ENCODE measurements around the gene KHDRBS2. TPM values are rescaled to one million over a fixed set of nuclear protein-coding genes. Genes with fewer than 3 reads are reported as not detected.

The KHDRBS2 gene
- total and polyA plus RNA-seq, 2 of the 4 experiments (the other 2 are of a cell fraction), result not detected

GRCh38 chr6:61745994-61746393 is 540.0 kb downstream of the KHDRBS2 start:
- BruUV-seq (replicated peaks), result no TSS peak
- no peaks in the 10 kb centered on the region for H3K27me3 ChIP-seq (ENCODE audit: control insufficient read depth, insufficient read depth, low read length)
- H2AFZ ChIP-seq (replicated peaks; ENCODE audit: low read length, poor library complexity), result no peak overlapping the region
- in situ Hi-C loops (cut with MboI; ENCODE audit: low sequenced_read_pairs), result no loop called here
- DNase-seq (no peak), ATAC-seq (ENCODE audit: low read depth) (no peak)
- WGBS, 2 experiments (ENCODE audit: extremely low coverage in 2 of 2, insufficient read length in 1 of 2), result no CpG with 5 or more reads among the region's 5 CpGs
- H3K9me3 ChIP-seq (ENCODE audit: control insufficient read depth, insufficient read depth, low read length), result no peaks in the 10 kb centered on the region
- no peak overlapping the region for H2AK5ac ChIP-seq (ENCODE audit: low read depth, low read length)
- H3K18ac ChIP-seq (ENCODE audit: low read depth, low read length), result no peak overlapping the region
- POLR2A ChIA-PET (ENCODE audit: unreplicated experiment), result no interaction called here
- no peak overlapping the region for H2AK9ac ChIP-seq (replicated peaks; ENCODE audit: low read depth, low read length, poor library complexity)
- H3K27ac ChIP-seq (ENCODE audit: insufficient read depth, low read length), result no peak overlapping the region
- H2BK15ac ChIP-seq (ENCODE audit: low read depth, low read length), result no peak overlapping the region
- no peaks in the 10 kb centered on the region for H4K20me1 ChIP-seq (ENCODE audit: insufficient read depth, low read length)
- H3K4me3 ChIP-seq (ENCODE audit: insufficient read depth, low read depth, low read length), result no peak overlapping the region
- no peak overlapping the region for H3K9ac ChIP-seq (ENCODE audit: low read depth, low read length)
- no peak overlapping the region for H3K4ac ChIP-seq (ENCODE audit: low read depth, low read length)
- H3K56ac ChIP-seq (ENCODE audit: extremely low read depth, insufficient read depth, low read length), result no peak overlapping the region
- H2BK5ac ChIP-seq (ENCODE audit: low read depth, low read length, poor library complexity, severe bottlenecking), result no peak overlapping the region
- no peak overlapping the region for H4K91ac ChIP-seq (ENCODE audit: insufficient read depth, low read depth, low read length)
- no peak overlapping the region for H3K23ac ChIP-seq (ENCODE audit: low read depth, low read length)
- no peaks in the 10 kb centered on the region for H3K36me3 ChIP-seq (ENCODE audit: control insufficient read depth, insufficient read depth, low read length)
- H4K8ac ChIP-seq (ENCODE audit: low read depth in 2 of 2, low read length in 2 of 2), result no peak overlapping the region
- intact Hi-C loops (cut with micrococcal nuclease), result no loop called here
- H2BK20ac ChIP-seq (ENCODE audit: low read depth, low read length), result no peak overlapping the region
- no peak overlapping the region for H3K14ac ChIP-seq (replicated peaks; ENCODE audit: low read depth, low read length)
- no peak overlapping the region for H4K5ac ChIP-seq (ENCODE audit: low read depth, low read length)
- H2BK120ac ChIP-seq (ENCODE audit: low read depth, low read length), result no peak overlapping the region
- CTCF ChIA-PET, result no interaction called here
- dilution Hi-C loops (cut with HindIII; ENCODE audit: low sequenced_read_pairs, unreplicated experiment), result no loop called here
- H3K9me1 ChIP-seq (ENCODE audit: insufficient read depth, low read length), result no peaks in the 10 kb centered on the region
- no peaks in the 10 kb centered on the region for H3K79me1 ChIP-seq (ENCODE audit: low read depth in 1 of 2, low read length in 2 of 2)
- H3K4me2 ChIP-seq (ENCODE audit: low read depth, low read length), result no peak overlapping the region
- H3K4me1 ChIP-seq (ENCODE audit: control insufficient read depth, insufficient read depth, low read length), result no peaks in the 10 kb centered on the region
- no peak for TF ChIP-seq RAD21 (IDR thresholded peaks at IDR 0.05; ENCODE audit: low read length)
- no peak for TF ChIP-seq RFX5 (IDR thresholded peaks at IDR 0.05; ENCODE audit: low read depth, low read length)
- TF ChIP-seq ELK1 (IDR thresholded peaks at IDR 0.05; ENCODE audit: borderline replicate concordance, low read depth, low read length), result no peak
- TF ChIP-seq CHD1 (IDR thresholded peaks at IDR 0.05; ENCODE audit: low read depth, low read length), result no peak
- no peak for TF ChIP-seq RCOR1 (IDR thresholded peaks at IDR 0.05; ENCODE audit: insufficient replicate concordance, low read length)
- TF ChIP-seq CEBPB (IDR thresholded peaks at IDR 0.05; ENCODE audit: low read depth, low read length), result no peak
- no peak for TF ChIP-seq POLR2A (IDR thresholded peaks at IDR 0.05; ENCODE audit: low read depth, low read length)
- no peak for TF ChIP-seq MXI1 (IDR thresholded peaks at IDR 0.05; ENCODE audit: borderline replicate concordance, low read depth, low read length)
- no peak for TF ChIP-seq NFE2L2 (IDR thresholded peaks at IDR 0.05; ENCODE audit: low read depth, low read length)
- TF ChIP-seq MAFK (IDR thresholded peaks at IDR 0.05; ENCODE audit: low read depth, low read length), result no peak
- no peak for TF ChIP-seq SMC3 (IDR thresholded peaks at IDR 0.05; ENCODE audit: low read depth, low read length)
- no peak for TF ChIP-seq BHLHE40 (IDR thresholded peaks at IDR 0.05; ENCODE audit: low read depth, low read length)
- TF ChIP-seq MAZ (IDR thresholded peaks at IDR 0.05; ENCODE audit: borderline replicate concordance, low read depth, low read length), result no peak
- TF ChIP-seq FOS (IDR thresholded peaks at IDR 0.05; ENCODE audit: low read depth, low read length), result no peak

Measured in IMR-90 (cell line).